Measurements from ENCODE around the gene ARL11.

ARL11 gene

GRCh38 chr13:49625392-49626079 is 2.8 kb upstream of the ARL11 start:
- POLR2A ChIA-PET = no interaction called here
- CTCF ChIA-PET = no interaction called here
- no peak for DNase-seq (ENCODE audit: extremely low spot score)
- TF ChIP-seq BHLHE40 (IDR thresholded peaks at IDR 0.05; ENCODE audit: borderline replicate concordance) = no peak
- TF ChIP-seq HDGF (IDR thresholded peaks at IDR 0.05; ENCODE audit: borderline replicate concordance) = no peak
- TF ChIP-seq FOXK2 (IDR thresholded peaks at IDR 0.05) = no peak
- TF ChIP-seq TARDBP (IDR thresholded peaks at IDR 0.05) = no peak
- no peak for TF ChIP-seq ZNF384 (IDR thresholded peaks at IDR 0.05)
- TF ChIP-seq PKNOX1 (IDR thresholded peaks at IDR 0.05) = no peak
- no peak for TF ChIP-seq SUZ12 (IDR thresholded peaks at IDR 0.05)
- TF ChIP-seq FOXA1 (IDR thresholded peaks at IDR 0.05) = no peak
- no peak for TF ChIP-seq ARNT (IDR thresholded peaks at IDR 0.05)
- TF ChIP-seq ELF4 (IDR thresholded peaks at IDR 0.05) = no peak
- TF ChIP-seq NFRKB (IDR thresholded peaks at IDR 0.05) = no peak
- TF ChIP-seq CTBP1 (IDR thresholded peaks at IDR 0.05; ENCODE audit: borderline replicate concordance) = no peak
- TF ChIP-seq FOXM1 (IDR thresholded peaks at IDR 0.05; ENCODE audit: borderline replicate concordance) = no peak
- TF ChIP-seq LEF1 (IDR thresholded peaks at IDR 0.05; ENCODE audit: borderline replicate concordance) = no peak
- TF ChIP-seq L3MBTL2 (conservative IDR thresholded peaks at IDR 0.05) = no peak
- TF ChIP-seq SP1 (IDR thresholded peaks at IDR 0.05) = no peak

- TF ChIP-seq ZNF384 (IDR thresholded peaks at IDR 0.05) = no peak
- no peak for TF ChIP-seq ARNT (IDR thresholded peaks at IDR 0.05)
- TF ChIP-seq CTBP1 (IDR thresholded peaks at IDR 0.05; ENCODE audit: borderline replicate concordance) = no peak
- no peak for TF ChIP-seq NFRKB (IDR thresholded peaks at IDR 0.05)
- no peak for TF ChIP-seq ELF4 (IDR thresholded peaks at IDR 0.05)
- TF ChIP-seq FOXM1 (IDR thresholded peaks at IDR 0.05; ENCODE audit: borderline replicate concordance) = no peak
- TF ChIP-seq LEF1 (IDR thresholded peaks at IDR 0.05; ENCODE audit: borderline replicate concordance) = no peak
- no peak for TF ChIP-seq TARDBP (IDR thresholded peaks at IDR 0.05)
- DNase-seq (ENCODE audit: extremely low spot score) = no peak
- CTCF ChIA-PET = no interaction called here
- POLR2A ChIA-PET = no interaction called here
Observed at GRCh38 chr13:49629196-49629938, 1.1 kb downstream of the ARL11 start.

- CTCF ChIA-PET = no interaction called here
- no peak for DNase-seq (ENCODE audit: extremely low spot score)
- TF ChIP-seq TARDBP (IDR thresholded peaks at IDR 0.05) (no peak), SP1 (IDR thresholded peaks at IDR 0.05) (no peak), HDGF (IDR thresholded peaks at IDR 0.05; ENCODE audit: borderline replicate concordance) (no peak), FOXM1 (IDR thresholded peaks at IDR 0.05; ENCODE audit: borderline replicate concordance) (no peak), ELF4 (IDR thresholded peaks at IDR 0.05) (no peak), L3MBTL2 (conservative IDR thresholded peaks at IDR 0.05) (no peak)
- POLR2A ChIA-PET = no interaction called here
Observed at GRCh38 chr13:49629947-49630346, 1.6 kb downstream of the ARL11 start.

- TF ChIP-seq FOXK2 (IDR thresholded peaks at IDR 0.05) = no peak
- no peak for TF ChIP-seq NFRKB (IDR thresholded peaks at IDR 0.05)
- TF ChIP-seq SUZ12 (IDR thresholded peaks at IDR 0.05) = no peak
- no peak for TF ChIP-seq HDGF (IDR thresholded peaks at IDR 0.05; ENCODE audit: borderline replicate concordance)
- no peak for TF ChIP-seq FOXA1 (IDR thresholded peaks at IDR 0.05)
- TF ChIP-seq BHLHE40 (IDR thresholded peaks at IDR 0.05; ENCODE audit: borderline replicate concordance) = no peak
- DNase-seq (ENCODE audit: extremely low spot score) = no peak
- ChIA-PET POLR2A (no interaction called here), CTCF (no interaction called here)
Observed at GRCh38 chr13:49630580-49630979, 2.3 kb downstream of the ARL11 start.

GRCh38 chr13:49632156-49632555 is 3.8 kb downstream of the ARL11 start:
- DNase-seq (ENCODE audit: extremely low spot score) = no peak
- TF ChIP-seq ZNF384 (IDR thresholded peaks at IDR 0.05) (no peak), PKNOX1 (IDR thresholded peaks at IDR 0.05) (peak; percentile 81), SP1 (IDR thresholded peaks at IDR 0.05) (no peak), TARDBP (IDR thresholded peaks at IDR 0.05) (no peak), FOXM1 (IDR thresholded peaks at IDR 0.05; ENCODE audit: borderline replicate concordance) (no peak), L3MBTL2 (conservative IDR thresholded peaks at IDR 0.05) (no peak), CTBP1 (IDR thresholded peaks at IDR 0.05; ENCODE audit: borderline replicate concordance) (no peak), FOXA1 (IDR thresholded peaks at IDR 0.05) (no peak)
- POLR2A ChIA-PET = no interaction called here
- CTCF ChIA-PET = no interaction called here

- TF ChIP-seq LEF1 (IDR thresholded peaks at IDR 0.05; ENCODE audit: borderline replicate concordance) (no peak), FOXM1 (IDR thresholded peaks at IDR 0.05; ENCODE audit: borderline replicate concordance) (no peak), TARDBP (IDR thresholded peaks at IDR 0.05) (no peak), CTBP1 (IDR thresholded peaks at IDR 0.05; ENCODE audit: borderline replicate concordance) (no peak)
- ChIA-PET POLR2A (no interaction called here), CTCF (no interaction called here)
- DNase-seq (ENCODE audit: extremely low spot score) = no peak
Observed at GRCh38 chr13:49633710-49634109, 5.4 kb downstream of the ARL11 start.
